Measurements from ENCODE around the gene TARS2. TPM values are rescaled to one million over a fixed set of nuclear protein-coding genes. Genes with fewer than 3 reads are reported as not detected.

The TARS2 gene
- total and polyA plus RNA-seq, 2 of the 13 experiments (the other 11 are each of a cell fraction or from before 2014, with no cell fraction given) = 21.3 to 22.8 TPM

DNA sequence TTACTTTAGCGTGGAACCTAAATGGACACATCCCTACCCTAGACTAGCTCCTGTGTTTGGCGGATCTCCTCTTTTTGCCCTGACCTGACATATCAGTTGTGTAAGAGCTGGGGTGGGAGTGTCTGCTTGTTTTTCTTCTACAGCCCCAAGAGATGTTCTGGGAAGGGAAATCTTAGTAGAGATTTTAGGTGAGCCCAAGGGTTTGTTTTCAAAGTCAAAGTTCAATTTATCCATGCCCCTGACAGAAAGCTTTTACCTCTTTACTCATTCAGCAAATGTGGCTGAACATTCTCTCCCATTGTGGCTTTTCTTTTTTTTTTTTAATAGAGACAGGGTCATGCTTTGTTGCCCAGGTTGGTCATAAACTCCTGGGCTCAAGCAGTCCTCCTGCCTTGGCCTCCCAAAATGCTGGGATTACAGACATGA, 7.3 kb upstream of the TARS2 start (continued):
- TF ChIP-seq PAXIP1 (CRISPR knock-in tag; conservative IDR thresholded peaks at IDR 0.05) (peak; percentile 70), ISL2 (CRISPR knock-in tag; IDR thresholded peaks at IDR 0.05) (peak; percentile 57; the same call in 1 of the 2 replicates), ZNF780A (CRISPR knock-in tag; IDR thresholded peaks at IDR 0.05) (no peak), ZNF7 (CRISPR knock-in tag; IDR thresholded peaks at IDR 0.05) (0 out of 2 replicates have a peak, but pooled peaks have one; percentile 49), ZNF232 (CRISPR knock-in tag; IDR thresholded peaks at IDR 0.05; ENCODE audit: borderline replicate concordance) (no peak), ZNF501 (CRISPR knock-in tag; IDR thresholded peaks at IDR 0.05) (no peak), RXRA (CRISPR knock-in tag; IDR thresholded peaks at IDR 0.05) (no peak), HNF4G (IDR thresholded peaks at IDR 0.05; ENCODE audit: borderline replicate concordance, low read depth, low read length) (peak; percentile 65; the same call in 1 of the 2 replicates), HNF4G (CRISPR knock-in tag; IDR thresholded peaks at IDR 0.05; ENCODE audit: borderline replicate concordance, low read depth) (no peak), NONO (IDR thresholded peaks at IDR 0.05) (no peak), NONO (CRISPR knock-in tag; conservative IDR thresholded peaks at IDR 0.05) (no peak), SOX6 (IDR thresholded peaks at IDR 0.05) (no peak), SOX6 (CRISPR knock-in tag; IDR thresholded peaks at IDR 0.05) (peak; percentile 78), ZNF552 (CRISPR knock-in tag; IDR thresholded peaks at IDR 0.05; ENCODE audit: borderline replicate concordance) (no peak), ATRX (CRISPR knock-in tag; IDR thresholded peaks at IDR 0.05; ENCODE audit: borderline replicate concordance) (no peak), HOXA3 (CRISPR knock-in tag; IDR thresholded peaks at IDR 0.05) (peak; percentile 44; the same call in 1 of the 2 replicates)
- TF ChIP-seq, protein P1, sequence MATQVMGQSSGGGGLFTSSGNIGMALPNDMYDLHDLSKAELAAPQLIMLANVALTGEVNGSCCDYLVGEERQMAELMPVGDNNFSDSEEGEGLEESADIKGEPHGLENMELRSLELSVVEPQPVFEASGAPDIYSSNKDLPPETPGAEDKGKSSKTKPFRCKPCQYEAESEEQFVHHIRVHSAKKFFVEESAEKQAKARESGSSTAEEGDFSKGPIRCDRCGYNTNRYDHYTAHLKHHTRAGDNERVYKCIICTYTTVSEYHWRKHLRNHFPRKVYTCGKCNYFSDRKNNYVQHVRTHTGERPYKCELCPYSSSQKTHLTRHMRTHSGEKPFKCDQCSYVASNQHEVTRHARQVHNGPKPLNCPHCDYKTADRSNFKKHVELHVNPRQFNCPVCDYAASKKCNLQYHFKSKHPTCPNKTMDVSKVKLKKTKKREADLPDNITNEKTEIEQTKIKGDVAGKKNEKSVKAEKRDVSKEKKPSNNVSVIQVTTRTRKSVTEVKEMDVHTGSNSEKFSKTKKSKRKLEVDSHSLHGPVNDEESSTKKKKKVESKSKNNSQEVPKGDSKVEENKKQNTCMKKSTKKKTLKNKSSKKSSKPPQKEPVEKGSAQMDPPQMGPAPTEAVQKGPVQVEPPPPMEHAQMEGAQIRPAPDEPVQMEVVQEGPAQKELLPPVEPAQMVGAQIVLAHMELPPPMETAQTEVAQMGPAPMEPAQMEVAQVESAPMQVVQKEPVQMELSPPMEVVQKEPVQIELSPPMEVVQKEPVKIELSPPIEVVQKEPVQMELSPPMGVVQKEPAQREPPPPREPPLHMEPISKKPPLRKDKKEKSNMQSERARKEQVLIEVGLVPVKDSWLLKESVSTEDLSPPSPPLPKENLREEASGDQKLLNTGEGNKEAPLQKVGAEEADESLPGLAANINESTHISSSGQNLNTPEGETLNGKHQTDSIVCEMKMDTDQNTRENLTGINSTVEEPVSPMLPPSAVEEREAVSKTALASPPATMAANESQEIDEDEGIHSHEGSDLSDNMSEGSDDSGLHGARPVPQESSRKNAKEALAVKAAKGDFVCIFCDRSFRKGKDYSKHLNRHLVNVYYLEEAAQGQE (IDR thresholded peaks at IDR 0.05; ENCODE audit: borderline replicate concordance in 1 of 2, low read depth in 1 of 2, low read length in 2 of 2) = no peak
- TF ChIP-seq, protein P2, sequence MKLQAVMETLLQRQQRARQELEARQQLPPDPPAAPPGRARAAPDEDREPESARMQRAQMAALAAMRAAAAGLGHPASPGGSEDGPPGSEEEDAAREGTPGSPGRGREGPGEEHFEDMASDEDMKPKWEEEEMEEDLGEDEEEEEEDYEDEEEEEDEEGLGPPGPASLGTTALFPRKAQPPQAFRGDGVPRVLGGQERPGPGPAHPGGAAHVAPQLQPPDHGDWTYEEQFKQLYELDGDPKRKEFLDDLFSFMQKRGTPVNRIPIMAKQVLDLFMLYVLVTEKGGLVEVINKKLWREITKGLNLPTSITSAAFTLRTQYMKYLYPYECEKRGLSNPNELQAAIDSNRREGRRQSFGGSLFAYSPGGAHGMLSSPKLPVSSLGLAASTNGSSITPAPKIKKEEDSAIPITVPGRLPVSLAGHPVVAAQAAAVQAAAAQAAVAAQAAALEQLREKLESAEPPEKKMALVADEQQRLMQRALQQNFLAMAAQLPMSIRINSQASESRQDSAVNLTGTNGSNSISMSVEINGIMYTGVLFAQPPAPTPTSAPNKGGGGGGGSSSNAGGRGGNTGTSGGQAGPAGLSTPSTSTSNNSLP (IDR thresholded peaks at IDR 0.05; ENCODE audit: low read depth, low read length) = no peak
- TF ChIP-seq, protein P3, sequence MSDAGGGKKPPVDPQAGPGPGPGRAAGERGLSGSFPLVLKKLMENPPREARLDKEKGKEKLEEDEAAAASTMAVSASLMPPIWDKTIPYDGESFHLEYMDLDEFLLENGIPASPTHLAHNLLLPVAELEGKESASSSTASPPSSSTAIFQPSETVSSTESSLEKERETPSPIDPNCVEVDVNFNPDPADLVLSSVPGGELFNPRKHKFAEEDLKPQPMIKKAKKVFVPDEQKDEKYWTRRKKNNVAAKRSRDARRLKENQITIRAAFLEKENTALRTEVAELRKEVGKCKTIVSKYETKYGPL (CRISPR knock-in tag; IDR thresholded peaks at IDR 0.05) = peak; percentile 72; the same call in 1 of the 2 replicates
